ENCODE measurements around the gene CACNA1C. TPM values are rescaled to one million over a fixed set of nuclear protein-coding genes. Genes with fewer than 3 reads are reported as not detected.

The CACNA1C gene
- total RNA-seq, 4 donors from 2014 or later = 2.9 to 5.3 (median 4.3) TPM

DNA sequence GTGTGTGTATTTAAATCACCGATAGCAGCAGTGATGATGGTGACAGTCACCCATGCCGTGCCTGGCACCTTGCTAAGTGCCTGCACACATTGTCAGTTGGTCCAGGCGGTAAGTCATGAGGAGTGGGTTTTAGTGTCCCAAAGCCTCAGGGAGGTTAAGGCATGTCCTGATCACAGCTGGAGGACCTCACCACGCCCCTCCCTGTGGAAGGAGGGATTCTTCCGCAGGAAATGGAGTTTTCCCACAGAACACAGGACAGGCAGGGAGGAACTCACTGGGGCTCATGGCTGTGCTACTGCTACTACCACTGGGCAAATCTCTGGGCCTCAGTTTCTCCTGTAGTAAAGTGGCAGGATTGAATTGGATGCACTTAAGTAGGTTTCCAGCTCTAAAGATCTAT is 142.3 kb downstream of the CACNA1C start:
- TF ChIP-seq, protein P1, sequence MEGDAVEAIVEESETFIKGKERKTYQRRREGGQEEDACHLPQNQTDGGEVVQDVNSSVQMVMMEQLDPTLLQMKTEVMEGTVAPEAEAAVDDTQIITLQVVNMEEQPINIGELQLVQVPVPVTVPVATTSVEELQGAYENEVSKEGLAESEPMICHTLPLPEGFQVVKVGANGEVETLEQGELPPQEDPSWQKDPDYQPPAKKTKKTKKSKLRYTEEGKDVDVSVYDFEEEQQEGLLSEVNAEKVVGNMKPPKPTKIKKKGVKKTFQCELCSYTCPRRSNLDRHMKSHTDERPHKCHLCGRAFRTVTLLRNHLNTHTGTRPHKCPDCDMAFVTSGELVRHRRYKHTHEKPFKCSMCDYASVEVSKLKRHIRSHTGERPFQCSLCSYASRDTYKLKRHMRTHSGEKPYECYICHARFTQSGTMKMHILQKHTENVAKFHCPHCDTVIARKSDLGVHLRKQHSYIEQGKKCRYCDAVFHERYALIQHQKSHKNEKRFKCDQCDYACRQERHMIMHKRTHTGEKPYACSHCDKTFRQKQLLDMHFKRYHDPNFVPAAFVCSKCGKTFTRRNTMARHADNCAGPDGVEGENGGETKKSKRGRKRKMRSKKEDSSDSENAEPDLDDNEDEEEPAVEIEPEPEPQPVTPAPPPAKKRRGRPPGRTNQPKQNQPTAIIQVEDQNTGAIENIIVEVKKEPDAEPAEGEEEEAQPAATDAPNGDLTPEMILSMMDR (IDR thresholded peaks at IDR 0.05; ENCODE audit: low read depth) = no peak

DNA sequence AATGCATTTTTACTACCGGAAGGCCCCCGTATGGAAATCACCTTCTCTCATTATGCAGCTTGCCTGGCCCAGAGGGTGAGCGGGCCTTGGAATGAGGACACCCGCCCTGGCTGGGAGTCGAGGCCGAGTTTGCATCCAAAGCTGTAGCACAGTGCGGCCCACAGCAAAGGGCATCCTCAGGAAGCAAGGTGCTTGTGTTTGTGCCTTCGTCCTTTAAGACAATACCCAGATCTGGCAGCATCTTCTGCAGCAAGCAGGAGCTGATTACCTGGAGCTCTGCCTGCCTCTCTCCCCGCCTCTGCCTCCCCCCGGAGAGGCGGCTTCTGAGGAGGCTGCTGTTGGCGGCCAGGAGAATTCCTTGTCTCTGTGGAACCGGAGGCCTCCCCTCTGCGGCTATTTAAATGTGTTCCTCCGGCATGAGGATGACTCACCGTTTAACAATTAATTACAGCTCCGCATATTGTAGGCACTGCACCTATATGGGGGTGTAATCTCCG is 145.3 kb downstream of the CACNA1C start:
- TF ChIP-seq, protein P1 (IDR thresholded peaks at IDR 0.05; ENCODE audit: low read depth) = no peak

DNA sequence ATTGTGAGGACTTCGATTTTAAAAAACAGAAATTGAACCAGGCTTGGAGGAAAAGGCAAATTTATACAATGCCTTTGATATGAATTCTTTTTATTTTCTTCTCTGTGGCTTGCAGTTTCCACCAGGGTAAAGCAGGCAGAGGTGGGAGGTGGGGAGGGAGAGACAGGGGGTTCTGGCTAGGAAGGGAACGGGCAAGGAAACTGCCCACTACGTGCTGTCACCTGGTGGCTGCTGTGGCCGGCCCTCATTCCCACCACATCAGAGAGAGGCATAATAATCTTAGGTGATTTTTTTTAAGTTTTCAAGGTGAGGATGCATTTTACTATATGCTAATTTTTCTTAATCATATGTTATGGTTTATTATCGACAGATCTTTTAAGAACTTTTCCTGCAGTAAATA is 145.8 kb downstream of the CACNA1C start:
- TF ChIP-seq, protein P1 (IDR thresholded peaks at IDR 0.05; ENCODE audit: low read depth) = no peak

DNA sequence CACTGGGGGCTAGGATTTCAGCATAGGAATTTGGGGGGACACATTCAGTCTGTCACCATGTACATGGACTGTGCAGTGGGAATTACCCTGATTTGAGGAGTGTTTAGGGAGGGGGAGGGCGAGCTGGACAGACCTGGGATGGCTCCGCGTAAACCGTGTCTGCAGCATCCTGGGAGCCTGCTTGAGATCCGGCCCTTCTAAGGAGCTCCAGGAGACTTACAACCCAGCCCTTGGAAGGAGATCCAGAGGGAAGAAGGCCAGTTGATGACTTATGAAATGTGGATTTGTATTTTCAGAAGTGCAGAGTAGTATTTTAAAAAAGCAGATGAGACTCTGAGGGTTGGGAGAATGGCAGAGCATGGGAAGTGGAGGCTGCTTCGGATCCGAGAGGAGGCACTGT is 153.2 kb downstream of the CACNA1C start:
- TF ChIP-seq, protein P1 (IDR thresholded peaks at IDR 0.05; ENCODE audit: low read depth) = no peak

DNA sequence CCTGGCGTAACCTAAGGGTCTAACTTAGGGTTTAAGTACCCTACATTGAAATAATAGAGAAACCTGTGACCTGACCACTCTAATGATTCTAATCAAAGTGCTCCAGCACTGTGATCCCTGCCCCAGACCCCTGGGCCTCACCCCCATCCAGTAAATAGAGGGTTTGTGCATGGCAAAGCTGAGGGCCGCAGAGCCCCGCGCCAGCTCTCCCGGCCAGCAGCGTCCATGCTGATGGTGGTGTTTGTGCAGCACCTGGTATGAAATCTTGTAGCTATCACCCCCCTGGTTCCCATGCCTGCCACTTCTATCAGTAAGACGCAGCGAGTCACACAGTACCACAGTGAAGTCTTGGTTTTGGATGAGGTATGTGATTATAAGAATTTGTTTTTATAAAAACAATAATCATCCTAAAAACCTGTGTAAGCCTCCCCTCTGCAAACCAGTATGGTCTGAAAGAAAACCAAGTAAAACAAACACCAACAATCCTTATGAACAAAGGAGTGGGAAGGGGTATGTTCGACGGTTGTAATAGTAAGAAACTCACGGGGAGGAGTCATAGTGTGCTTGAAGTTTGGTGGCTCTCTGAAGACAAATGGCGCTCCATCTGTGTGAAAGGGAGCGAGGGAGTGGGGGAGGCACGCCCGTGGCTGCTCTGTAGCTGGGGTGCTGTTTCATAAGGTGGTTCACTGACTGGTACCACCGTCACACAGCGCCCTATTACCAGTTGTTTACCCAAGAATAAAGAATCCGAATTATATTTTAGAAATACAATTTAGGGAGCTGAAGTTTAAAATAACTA is 156.2 kb downstream of the CACNA1C start:
- TF ChIP-seq, protein P1 (IDR thresholded peaks at IDR 0.05; ENCODE audit: low read depth) = no peak

DNA sequence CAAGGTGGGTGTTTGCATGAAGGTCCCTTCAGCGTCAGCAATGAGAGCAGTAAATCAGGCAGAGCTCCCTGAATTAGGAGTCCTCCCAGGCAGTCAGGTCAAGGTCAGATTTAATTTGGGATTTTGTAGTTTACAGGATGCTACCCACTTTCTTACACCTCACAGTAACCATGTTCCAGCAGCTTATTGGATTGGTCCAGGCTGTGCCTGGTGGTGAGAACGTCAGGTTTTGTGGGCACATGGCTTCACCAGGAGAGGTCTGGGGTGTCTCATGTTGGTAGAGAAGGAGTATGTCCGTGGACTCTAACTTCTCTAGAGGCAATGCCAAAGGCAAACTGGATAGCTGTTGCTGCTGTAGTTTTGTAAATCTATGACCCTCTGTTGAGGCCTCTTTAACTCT is 158.3 kb downstream of the CACNA1C start:
- TF ChIP-seq, protein P1 (IDR thresholded peaks at IDR 0.05; ENCODE audit: low read depth) = no peak

DNA sequence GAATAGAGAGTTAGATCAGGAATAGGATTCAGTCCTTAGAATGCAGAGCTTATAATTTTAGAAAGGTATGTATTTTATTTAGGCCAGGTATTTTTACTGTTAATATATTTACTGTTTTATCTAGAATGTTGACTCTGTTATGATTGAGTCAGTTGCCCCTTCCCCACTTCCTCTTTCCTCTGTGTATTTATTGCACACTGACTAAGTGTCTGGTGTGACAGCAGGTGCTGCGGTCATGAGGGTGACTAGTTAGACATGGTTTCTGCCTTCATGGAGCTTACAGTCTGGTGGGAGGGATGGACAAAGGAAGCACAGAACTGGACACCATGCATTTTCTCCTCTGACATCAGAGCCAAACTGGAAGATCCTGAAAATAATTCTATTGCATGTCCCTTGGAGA is 159.8 kb downstream of the CACNA1C start:
- TF ChIP-seq, protein P1 (IDR thresholded peaks at IDR 0.05; ENCODE audit: low read depth) = no peak
